HepG2 (cell line): ENCODE data around the gene PIGV. TPM values are rescaled to one million over a fixed set of nuclear protein-coding genes. Genes with fewer than 3 reads are reported as not detected.

Source experiments
- FOXC1 ChIP-seq: sonication (generic); formaldehyde crosslinking; IDR thresholded peaks from 2 replicates; pipeline ENCODE4 v1.8.0; 2022; ENCODE audit warnings: mild to moderate bottlenecking, missing genetic modification reagents, borderline replicate concordance
- FOXK1 ChIP-seq: sonication (generic); formaldehyde crosslinking; IDR thresholded peaks from 2 replicates; pipeline ENCODE4 v1.4.0; 2020; ENCODE audit warnings: low read depth, missing genetic modification reagents, borderline replicate concordance
- IRF2 ChIP-seq: IDR thresholded peaks from 2 replicates; pipeline ENCODE4 v1.6.1; 2018; ENCODE audit warnings: missing genetic modification reagents, missing compliant biosample characterization
- MTF2 ChIP-seq: sonication (generic); formaldehyde crosslinking; IDR thresholded peaks from 2 replicates; pipeline ENCODE4 v1.5.0; 2020; ENCODE audit warnings: missing genetic modification reagents, borderline replicate concordance
- MXD3 ChIP-seq: IDR thresholded peaks from 2 replicates; pipeline ENCODE4 v1.6.1; 2016; ENCODE audit warnings: mild to moderate bottlenecking, missing biosample characterization, missing genetic modification reagents
- POGK ChIP-seq: sonication (generic); formaldehyde crosslinking; conservative IDR thresholded peaks from 2 replicates; pipeline ENCODE4 v1.8.0; 2022; ENCODE audit warnings: mild to moderate bottlenecking, moderate library complexity, missing genetic modification reagents
- XBP1 ChIP-seq: sonication (generic); formaldehyde crosslinking; IDR thresholded peaks from 2 replicates; pipeline ENCODE4 v1.5.0; 2020; ENCODE audit warnings: missing genetic modification reagents
- ZNF136 ChIP-seq: sonication (generic); formaldehyde crosslinking; IDR thresholded peaks from 2 replicates; pipeline ENCODE4 v1.8.1; 2022; ENCODE audit warnings: low read depth, mild to moderate bottlenecking, moderate library complexity, missing genetic modification reagents
- ZNF235 ChIP-seq: sonication (generic); formaldehyde crosslinking; IDR thresholded peaks from 2 replicates; pipeline ENCODE4 v1.8.1; 2023; ENCODE audit warnings: mild to moderate bottlenecking, missing genetic modification reagents, borderline replicate concordance
- ZNF281 ChIP-seq: sonication (generic); formaldehyde crosslinking; IDR thresholded peaks from 2 replicates; pipeline ENCODE4 v1.4.0; 2020; ENCODE audit warnings: missing genetic modification reagents, borderline replicate concordance
- ZNF326 ChIP-seq: sonication (generic); formaldehyde crosslinking; IDR thresholded peaks from 2 replicates; pipeline ENCODE4 v1.4.0; 2020; ENCODE audit warnings: missing genetic modification reagents, borderline replicate concordance
- ZNF646 ChIP-seq: sonication (generic); formaldehyde crosslinking; IDR thresholded peaks from 2 replicates; pipeline ENCODE4 v1.9.0; 2021; ENCODE audit warnings: mild to moderate bottlenecking, missing genetic modification reagents
- ZNF75D ChIP-seq: sonication (generic); formaldehyde crosslinking; IDR thresholded peaks from 2 replicates; pipeline ENCODE4 v1.8.1; 2023; ENCODE audit warnings: missing genetic modification reagents, mild to moderate bottlenecking, borderline replicate concordance
- ZNF800 ChIP-seq: sonication (generic); formaldehyde crosslinking; IDR thresholded peaks from 2 replicates; pipeline ENCODE4 v1.4.0; 2020; ENCODE audit warnings: missing genetic modification reagents
- polyA plus RNA-seq, 8 experiments: library from polyadenylated mRNA; depleted of rRNA in 3 of 8; stranded (reverse) in 7 of 8; unstranded in 1 of 8; fragments of >200 nt; fragmentation: Illumina TruSeq in 4 of 8; extraction: Trizol in 4 of 8; gene quantifications; 2 replicates each; pipeline versions ENCODE4 v1.2.1 to v1.2.3, GENCODE V29; 2011 to 2016; ENCODE audit warnings: low read depth in 4 of 8, missing spikeins in 1 of 8, mixed read lengths in 1 of 8; ENCODE audit not compliant: insufficient read depth in 1 of 8
- total RNA-seq, 5 experiments: library from RNA; depleted of rRNA; stranded (reverse); fragments of >200 nt; fragmentation: Illumina TruSeq; extraction: Trizol; gene quantifications; 2 replicates each; pipeline ENCODE4 v1.2.3, GENCODE V29; 2016; ENCODE audit warnings: low read depth in 1 of 5

PIGV gene
- total and polyA plus RNA-seq, 2 of the 13 experiments (the other 11 are each of a cell fraction or from before 2014, with no cell fraction given), result 13.5 to 22.7 TPM

GRCh38 chr1:26788836-26789611 is 1.3 kb downstream of the PIGV start (continued):
- TF ChIP-seq ZNF646 (CRISPR knock-in tag), result no peak
- no peak for TF ChIP-seq XBP1 (CRISPR knock-in tag)
- no peak for TF ChIP-seq ZNF800 (CRISPR knock-in tag)
- no peak for TF ChIP-seq MXD3
- TF ChIP-seq ZNF136 (CRISPR knock-in tag), result no peak
- TF ChIP-seq ZNF281, result no peak
- peak; percentile 46; the same call in 1 of the 2 replicates for TF ChIP-seq FOXC1 (CRISPR knock-in tag)
- no peak for TF ChIP-seq ZNF75D (CRISPR knock-in tag)
- no peak for TF ChIP-seq MTF2 (CRISPR knock-in tag)
- TF ChIP-seq IRF2 (CRISPR knock-in tag), result peak; percentile 55; the same call in 1 of the 2 replicates
- TF ChIP-seq ZNF235 (CRISPR knock-in tag), result no peak
- TF ChIP-seq FOXK1 (CRISPR knock-in tag), result no peak
- TF ChIP-seq POGK, result no peak
- TF ChIP-seq ZNF326 (CRISPR knock-in tag), result no peak
